GM12874 (cell line): ENCODE measurements around the gene EDN2.
A peak's percentile ranks its signal among the peaks of the same experiment; 100 is the strongest.

Source experiments
- CTCF ChIP-seq: IDR thresholded peaks from 2 replicates; pipeline ENCODE4 v1.5.1; 2011; ENCODE audit warnings: low read depth, mild to moderate bottlenecking, control low read depth, low read length, moderate library complexity; ENCODE audit not compliant: insufficient read depth

The EDN2 gene

GRCh38 chr1:41484402-41485241 is at the start of gene EDN2:
TSS of gene EDN2 (minus strand) at chr1:41484683. CDS start at chr1:41484601, 82 bp downstream.
- TF ChIP-seq CTCF: peak; percentile 53

GRCh38 chr1:41533731-41534080 is 49.2 kb upstream of the EDN2 start:
- TF ChIP-seq CTCF: no peak

GRCh38 chr1:41533016-41533730 is 48.7 kb upstream of the EDN2 start:
- no peak for TF ChIP-seq CTCF

GRCh38 chr1:41532206-41532975 is 47.9 kb upstream of the EDN2 start:
- no peak for TF ChIP-seq CTCF

GRCh38 chr1:41530411-41530810 is 45.9 kb upstream of the EDN2 start:
- TF ChIP-seq CTCF: no peak

GRCh38 chr1:41529621-41530395 is 45.3 kb upstream of the EDN2 start:
- no peak for TF ChIP-seq CTCF
